Measurements from ENCODE around the gene PSMD6. TPM values are rescaled to one million over a fixed set of nuclear protein-coding genes. Genes with fewer than 3 reads are reported as not detected.

The PSMD6 gene
- total RNA-seq, 1 donor from 2014 or later = 87.0 TPM

- peak overlapping the region; percentile 7 for H3K27ac Mint-ChIP-seq (ENCODE audit: unreplicated experiment)
- H3K27me3 Mint-ChIP-seq (ENCODE audit: unreplicated experiment) = no peaks in the 10 kb centered on the region
- TF ChIP-seq, protein P1, sequence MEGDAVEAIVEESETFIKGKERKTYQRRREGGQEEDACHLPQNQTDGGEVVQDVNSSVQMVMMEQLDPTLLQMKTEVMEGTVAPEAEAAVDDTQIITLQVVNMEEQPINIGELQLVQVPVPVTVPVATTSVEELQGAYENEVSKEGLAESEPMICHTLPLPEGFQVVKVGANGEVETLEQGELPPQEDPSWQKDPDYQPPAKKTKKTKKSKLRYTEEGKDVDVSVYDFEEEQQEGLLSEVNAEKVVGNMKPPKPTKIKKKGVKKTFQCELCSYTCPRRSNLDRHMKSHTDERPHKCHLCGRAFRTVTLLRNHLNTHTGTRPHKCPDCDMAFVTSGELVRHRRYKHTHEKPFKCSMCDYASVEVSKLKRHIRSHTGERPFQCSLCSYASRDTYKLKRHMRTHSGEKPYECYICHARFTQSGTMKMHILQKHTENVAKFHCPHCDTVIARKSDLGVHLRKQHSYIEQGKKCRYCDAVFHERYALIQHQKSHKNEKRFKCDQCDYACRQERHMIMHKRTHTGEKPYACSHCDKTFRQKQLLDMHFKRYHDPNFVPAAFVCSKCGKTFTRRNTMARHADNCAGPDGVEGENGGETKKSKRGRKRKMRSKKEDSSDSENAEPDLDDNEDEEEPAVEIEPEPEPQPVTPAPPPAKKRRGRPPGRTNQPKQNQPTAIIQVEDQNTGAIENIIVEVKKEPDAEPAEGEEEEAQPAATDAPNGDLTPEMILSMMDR (IDR thresholded peaks at IDR 0.05; ENCODE audit: unreplicated experiment) = no peak
- H3K9me3 Mint-ChIP-seq (ENCODE audit: unreplicated experiment) = no peaks in the 10 kb centered on the region
- DNase-seq (ENCODE audit: low spot score) = no peak
- peaks cover 8% of the 10 kb centered on the region for H3K36me3 Mint-ChIP-seq (ENCODE audit: low read depth, unreplicated experiment)
- H3K4me1 Mint-ChIP-seq (ENCODE audit: unreplicated experiment) = no peaks in the 10 kb centered on the region
- H3K4me3 Mint-ChIP-seq (ENCODE audit: unreplicated experiment) = no peak overlapping the region
Observed at GRCh38 chr3:63979093-63979885, 44.0 kb downstream of the PSMD6 start.

DNA sequence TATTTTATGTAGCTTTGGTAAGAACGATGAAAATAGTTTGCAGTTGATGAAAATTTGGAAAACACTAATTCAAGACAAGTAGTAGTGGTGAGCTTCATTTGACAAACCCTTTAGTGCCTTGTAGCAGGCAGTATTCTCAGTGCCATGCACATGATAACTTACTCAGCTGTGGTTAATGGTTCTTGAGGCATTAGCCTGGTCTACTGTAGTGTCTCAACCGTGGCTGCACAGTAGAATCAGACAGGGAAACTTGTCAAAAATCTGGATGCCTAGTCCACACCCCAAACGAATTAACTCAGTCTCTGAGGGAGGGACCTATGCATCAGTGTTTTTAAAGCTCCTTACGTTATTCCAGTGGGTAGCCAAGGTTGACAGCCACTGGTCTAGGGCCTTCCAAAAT lies 45.4 kb downstream of the PSMD6 start:
- Mint-ChIP-seq H3K4me1 (ENCODE audit: unreplicated experiment) (no peaks in the 10 kb centered on the region), H3K27ac (ENCODE audit: unreplicated experiment) (no peak overlapping the region), H3K4me3 (ENCODE audit: unreplicated experiment) (no peak overlapping the region), H3K27me3 (ENCODE audit: unreplicated experiment) (no peaks in the 10 kb centered on the region), H3K36me3 (ENCODE audit: low read depth, unreplicated experiment) (peaks cover 7% of the 10 kb centered on the region), H3K9me3 (ENCODE audit: unreplicated experiment) (no peaks in the 10 kb centered on the region)
- DNase-seq (ENCODE audit: low spot score) = no peak
- TF ChIP-seq, protein P1 (IDR thresholded peaks at IDR 0.05; ENCODE audit: unreplicated experiment) = no peak

- no peak overlapping the region for H3K27ac Mint-ChIP-seq (ENCODE audit: unreplicated experiment)
- H3K36me3 Mint-ChIP-seq (ENCODE audit: low read depth, unreplicated experiment) = peaks cover 7% of the 10 kb centered on the region
- no peaks in the 10 kb centered on the region for H3K27me3 Mint-ChIP-seq (ENCODE audit: unreplicated experiment)
- no peak for DNase-seq (ENCODE audit: low spot score)
- no peak overlapping the region for H3K4me3 Mint-ChIP-seq (ENCODE audit: unreplicated experiment)
- no peaks in the 10 kb centered on the region for H3K4me1 Mint-ChIP-seq (ENCODE audit: unreplicated experiment)
- TF ChIP-seq, protein P1 (IDR thresholded peaks at IDR 0.05; ENCODE audit: unreplicated experiment) = no peak
- H3K9me3 Mint-ChIP-seq (ENCODE audit: unreplicated experiment) = no peaks in the 10 kb centered on the region
Observed at GRCh38 chr3:63976872-63977200, 46.5 kb downstream of the PSMD6 start.

GRCh38 chr3:63976161-63976871 lies 47.0 kb downstream of the PSMD6 start:
- peaks cover 7% of the 10 kb centered on the region for H3K36me3 Mint-ChIP-seq (ENCODE audit: low read depth, unreplicated experiment)
- no peaks in the 10 kb centered on the region for H3K27me3 Mint-ChIP-seq (ENCODE audit: unreplicated experiment)
- DNase-seq (ENCODE audit: low spot score) = no peak
- peaks cover under 1% of the 10 kb centered on the region for H3K4me1 Mint-ChIP-seq (ENCODE audit: unreplicated experiment)
- H3K9me3 Mint-ChIP-seq (ENCODE audit: unreplicated experiment) = no peaks in the 10 kb centered on the region
- TF ChIP-seq, protein P1 (IDR thresholded peaks at IDR 0.05; ENCODE audit: unreplicated experiment) = no peak
- H3K4me3 Mint-ChIP-seq (ENCODE audit: unreplicated experiment) = no peak overlapping the region
- H3K27ac Mint-ChIP-seq (ENCODE audit: unreplicated experiment) = no peak overlapping the region

DNA sequence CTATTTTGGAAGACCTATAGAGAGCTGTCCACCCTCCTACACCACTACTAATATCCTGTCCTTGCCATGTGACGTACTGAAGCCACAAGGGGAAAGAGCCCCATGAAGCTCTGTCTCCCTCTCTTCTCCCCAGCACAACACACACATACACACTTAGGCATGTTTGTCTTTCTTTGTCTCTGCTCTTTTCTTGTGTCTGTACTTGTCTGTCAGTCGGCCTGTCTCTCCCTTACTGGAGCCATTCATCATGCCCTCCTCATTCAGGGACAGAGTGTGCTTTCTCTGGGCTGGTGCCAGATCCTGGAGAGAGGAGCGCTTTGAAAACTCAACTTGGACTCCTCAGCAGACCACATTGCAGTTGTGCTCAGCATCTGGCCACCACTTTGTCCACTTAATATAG lies 47.6 kb downstream of the PSMD6 start:
- Mint-ChIP-seq H3K36me3 (ENCODE audit: low read depth, unreplicated experiment) (peaks cover 7% of the 10 kb centered on the region), H3K27ac (ENCODE audit: unreplicated experiment) (no peak overlapping the region), H3K4me3 (ENCODE audit: unreplicated experiment) (no peak overlapping the region), H3K4me1 (ENCODE audit: unreplicated experiment) (peaks cover 6% of the 10 kb centered on the region), H3K9me3 (ENCODE audit: unreplicated experiment) (no peaks in the 10 kb centered on the region), H3K27me3 (ENCODE audit: unreplicated experiment) (no peaks in the 10 kb centered on the region)
- no peak for DNase-seq (ENCODE audit: low spot score)
- TF ChIP-seq, protein P1 (IDR thresholded peaks at IDR 0.05; ENCODE audit: unreplicated experiment) = no peak

Measured in endothelial cell (in vitro differentiated cells).